K562 (cell line): ENCODE results near the gene FAM50A. TPM values are rescaled to one million over a fixed set of nuclear protein-coding genes. Genes with fewer than 3 reads are reported as not detected.

Experiments used
- BRD4 ChIP-seq: fragments of 200-600 bp; sonication (generic); IDR thresholded peaks from 2 replicates; pipeline ENCODE4 v1.6.1; 2017; ENCODE audit warnings: inconsistent platforms
- CBX1 ChIP-seq: sonication (generic); IDR thresholded peaks from 2 replicates; pipeline ENCODE4 v1.6.1; 2016; ENCODE audit warnings: antibody characterized with exemption, low read depth, mild to moderate bottlenecking
- ELF2 ChIP-seq: fragments of 250-450 bp; sonication (Bioruptor Pico); IDR thresholded peaks from 2 replicates; pipeline ENCODE4 v1.5.0; 2021; ENCODE audit warnings: mild to moderate bottlenecking
- ETS1 ChIP-seq: conservative IDR thresholded peaks from 2 replicates; pipeline ENCODE4 v1.6.1; 2011; ENCODE audit warnings: low read depth, mild to moderate bottlenecking, low read length; ENCODE audit not compliant: control insufficient read depth
- HMBOX1 ChIP-seq: sonication (generic); IDR thresholded peaks from 2 replicates; pipeline ENCODE4 v1.6.1; 2016
- IRF2 ChIP-seq: sonication (generic); formaldehyde crosslinking; IDR thresholded peaks from 2 replicates; pipeline ENCODE4 v1.8.1; 2022; ENCODE audit warnings: mild to moderate bottlenecking, missing genetic modification reagents
- MBD1 ChIP-seq: fragments of 250-450 bp; sonication (Bioruptor Pico); IDR thresholded peaks from 2 replicates; pipeline ENCODE4 v1.8.0; 2022; ENCODE audit warnings: inconsistent platforms
- NFE2L1 ChIP-seq: fragments of 450-650 bp; IDR thresholded peaks from 2 replicates; pipeline ENCODE4 v1.6.1; 2016; ENCODE audit warnings: missing genetic modification characterization, low read depth, mild to moderate bottlenecking, missing compliant biosample characterization, moderate library complexity, borderline replicate concordance
- NR3C1 ChIP-seq: sonication (generic); formaldehyde crosslinking; IDR thresholded peaks from 2 replicates; pipeline ENCODE4 v1.8.1; 2022; ENCODE audit warnings: missing genetic modification reagents
- POLR2G ChIP-seq: fragments of 200-400 bp; formaldehyde crosslinking; IDR thresholded peaks from 2 replicates; pipeline ENCODE4 v1.6.1; 2017; ENCODE audit warnings: low read depth, mild to moderate bottlenecking, antibody characterized with exemption, low read length, moderate library complexity
- PTRF ChIP-seq: fragments of 450-650 bp; IDR thresholded peaks from 2 replicates; pipeline ENCODE4 v1.6.1; 2016; ENCODE audit warnings: mild to moderate bottlenecking, missing genetic modification characterization, missing compliant biosample characterization
- RBBP5 ChIP-seq: fragments of 200-600 bp; sonication (generic); IDR thresholded peaks from 2 replicates; pipeline ENCODE4 v1.6.1; 2012; ENCODE audit warnings: borderline replicate concordance, mild to moderate bottlenecking, low read length, control low read depth, inconsistent platforms; ENCODE audit not compliant: insufficient read depth, poor library complexity, severe bottlenecking
- RFX5 ChIP-seq: IDR thresholded peaks from 2 replicates; pipeline ENCODE4 v1.6.1; 2011; ENCODE audit warnings: low read depth, mild to moderate bottlenecking, improper control_type of control experiment, low read length
- RHOXF2B ChIP-seq: fragments of 250-450 bp; sonication (Bioruptor Pico); conservative IDR thresholded peaks from 2 replicates; pipeline ENCODE4 v1.5.1; 2021
- SRSF1 ChIP-seq: fragments of 200-400 bp; formaldehyde crosslinking; IDR thresholded peaks from 2 replicates; pipeline ENCODE4 v1.6.1; 2017; ENCODE audit warnings: mild to moderate bottlenecking, low read depth, low read length, moderate library complexity
- TRIM25 ChIP-seq: fragments of 450-650 bp; IDR thresholded peaks from 2 replicates; pipeline ENCODE4 v1.7.0; 2016; ENCODE audit warnings: borderline replicate concordance
- WHSC1 ChIP-seq: IDR thresholded peaks from one replicate; pipeline ENCODE4 v1.6.1; 2012; ENCODE audit warnings: low read length, control low read depth, inconsistent platforms
- ZFX ChIP-seq: sonication (generic); formaldehyde crosslinking; IDR thresholded peaks from 2 replicates; pipeline ENCODE4 v1.8.0; 2022; ENCODE audit warnings: mild to moderate bottlenecking, missing genetic modification reagents, moderate library complexity
- ZNF143 ChIP-seq: sonication (generic); formaldehyde crosslinking; IDR thresholded peaks from 2 replicates; pipeline ENCODE4 v1.9.0; 2022; ENCODE audit warnings: mild to moderate bottlenecking, missing genetic modification reagents
- ZNF347 ChIP-seq: fragments of 450-650 bp; formaldehyde crosslinking; IDR thresholded peaks from 2 replicates; pipeline ENCODE4 v1.4.0; 2020; ENCODE audit warnings: low read depth, mild to moderate bottlenecking, moderate library complexity
- ZNF445 ChIP-seq: fragments of 250-450 bp; sonication (Bioruptor Pico); IDR thresholded peaks from 2 replicates; pipeline ENCODE4 v1.4.0; 2020; ENCODE audit warnings: low read depth, mild to moderate bottlenecking, moderate library complexity
- ZNF695 ChIP-seq: fragments of 450-650 bp; formaldehyde crosslinking; IDR thresholded peaks from 2 replicates; pipeline ENCODE4 v1.4.0; 2020; ENCODE audit warnings: mild to moderate bottlenecking, moderate library complexity
- ZZZ3 ChIP-seq: fragments of 450-650 bp; IDR thresholded peaks from 2 replicates; pipeline ENCODE4 v1.6.1; 2016; ENCODE audit warnings: antibody characterized with exemption, mild to moderate bottlenecking, moderate library complexity
- polyA plus RNA-seq, 8 experiments: library from polyadenylated mRNA; depleted of rRNA in 4 of 8; stranded (reverse) in 5 of 8; unstranded in 3 of 8; fragments of >200 nt; fragmentation: Nextera tagmentation in 2 of 8; fragmentation: Illumina TruSeq in 1 of 8; extraction: Ambion mirVana in 2 of 8; extraction: Trizol in 1 of 8; gene quantifications; 2 replicates each; pipeline versions ENCODE4 v1.2.1 to v1.2.3, GENCODE V29; 2011 to 2014; ENCODE audit warnings: inconsistent platforms in 1 of 8, missing spikeins in 1 of 8
- total RNA-seq, 7 experiments: library from RNA; depleted of rRNA in 6 of 7; stranded (reverse); fragments of >200 nt in 6 of 7; fragmentation: Illumina TruSeq in 2 of 7; extraction: Trizol in 2 of 7; gene quantifications; 2 replicates each; pipeline versions ENCODE4 v1.2.1 to v1.2.3, GENCODE V29; 2011 to 2021; ENCODE audit warnings: low replicate concordance in 1 of 7

Gene FAM50A
- total and polyA plus RNA-seq, 9 of the 15 experiments (the other 6 are each of a cell fraction or from before 2014, with no cell fraction given), result 4.4 to 114 (median 67.3) TPM

- TF ChIP-seq MBD1, result no peak
- TF ChIP-seq RFX5, result 0 out of 2 replicates have a peak, but pooled peaks have one; percentile 39
- TF ChIP-seq TRIM25, result no peak
- peak; percentile 92 for TF ChIP-seq ZFX (CRISPR knock-in tag)
- no peak for TF ChIP-seq PTRF
- no peak for TF ChIP-seq ZNF695 (CRISPR knock-in tag)
- peak; percentile 97; the same call in 1 of the 2 replicates for TF ChIP-seq CBX1
- TF ChIP-seq ZNF143 (CRISPR knock-in tag), result no peak
- TF ChIP-seq ELF2 (CRISPR knock-in tag), result no peak
- no peak for TF ChIP-seq HMBOX1
- TF ChIP-seq POLR2G, result peak; percentile 98
- TF ChIP-seq ZNF347 (CRISPR knock-in tag), result no peak
- no peak for TF ChIP-seq SRSF1
- peak; percentile 34; the same call in 1 of the 2 replicates for TF ChIP-seq BRD4
- TF ChIP-seq RHOXF2B, result no peak
- no peak for TF ChIP-seq NFE2L1 (tag)
- no peak for TF ChIP-seq IRF2
- TF ChIP-seq ETS1, result peak; percentile 72; the same call in 1 of the 2 replicates
- TF ChIP-seq ZZZ3, result peak; percentile 71; the same call in 1 of the 2 replicates
- no peak for TF ChIP-seq ZNF445
- TF ChIP-seq NR3C1 (CRISPR knock-in tag), result no peak
- TF ChIP-seq RBBP5, result no peak
- no peak for TF ChIP-seq WHSC1
These were observed 45.9 kb upstream of the FAM50A start, which contains the start of gene RPL10 (continued) for GRCh38 chrX:154397888-154398667.
